HG02852 (cell line): ENCODE data around the gene ABCC3.

Experiments
- ATAC-seq: cut with Tn5 transposase; IDR thresholded peaks from one replicate; pipeline ENCODE4 v1.9.1; 2021; ENCODE audit warnings: mild to moderate bottlenecking, moderate library complexity; ENCODE audit not compliant: unreplicated experiment

ABCC3 gene

DNA sequence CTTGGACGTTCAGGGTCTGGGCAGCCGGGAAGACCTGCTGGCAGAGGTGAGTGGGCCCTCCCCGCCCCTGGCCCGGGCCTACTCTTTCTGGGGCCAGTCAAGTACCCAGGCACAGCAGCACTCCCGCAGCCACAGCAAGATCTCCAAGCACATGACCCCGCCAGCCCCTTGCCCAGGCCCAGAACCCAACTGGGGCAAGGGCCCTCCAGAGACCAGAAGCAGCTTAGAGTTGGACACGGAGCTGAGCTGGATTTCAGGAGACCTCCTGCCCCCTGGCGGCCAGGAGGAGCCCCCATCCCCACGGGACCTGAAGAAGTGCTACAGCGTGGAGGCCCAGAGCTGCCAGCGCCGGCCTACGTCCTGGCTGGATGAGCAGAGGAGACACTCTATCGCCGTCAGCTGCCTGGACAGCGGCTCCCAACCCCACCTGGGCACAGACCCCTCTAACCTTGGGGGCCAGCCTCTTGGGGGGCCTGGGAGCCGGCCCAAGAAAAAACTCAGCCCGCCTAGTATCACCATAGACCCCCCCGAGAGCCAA, 8.6 kb upstream of the ABCC3 start:
- ATAC-seq, result no peak

DNA sequence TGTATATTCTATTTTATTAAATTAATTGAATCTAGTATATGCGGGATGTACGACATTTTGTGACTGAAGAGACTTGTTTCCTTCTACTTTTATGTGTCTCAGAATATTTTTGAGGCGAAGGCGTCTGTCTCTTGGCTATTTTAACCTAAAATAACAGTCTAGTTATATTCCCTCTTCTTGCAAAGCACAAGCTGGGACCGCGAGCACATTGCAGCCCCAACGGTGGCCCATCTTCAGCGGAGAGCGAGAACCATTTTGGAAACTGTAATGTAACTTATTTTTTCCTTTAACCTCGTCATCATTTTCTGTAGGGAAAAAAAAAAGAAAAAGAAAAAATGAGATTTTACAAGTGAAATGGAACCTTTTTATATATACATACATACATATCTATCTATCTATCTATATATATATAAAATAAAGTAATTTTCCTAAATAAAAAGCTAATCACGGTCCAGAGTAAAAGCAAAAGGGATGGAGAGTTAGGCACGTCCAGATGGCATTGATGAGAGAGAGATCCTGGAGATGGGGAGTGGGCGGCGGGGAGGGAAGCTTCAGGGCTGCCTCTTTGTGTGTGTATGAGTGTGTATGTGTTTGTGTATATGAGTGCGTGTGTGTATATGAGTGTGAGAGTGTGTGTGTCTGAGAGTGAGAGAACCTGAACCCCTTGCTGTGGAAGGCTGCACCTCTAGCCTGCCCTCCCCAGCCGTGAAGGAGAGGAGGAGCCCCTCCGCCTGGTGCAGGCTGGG, 7.5 kb upstream of the ABCC3 start:
- ATAC-seq, result no peak

DNA sequence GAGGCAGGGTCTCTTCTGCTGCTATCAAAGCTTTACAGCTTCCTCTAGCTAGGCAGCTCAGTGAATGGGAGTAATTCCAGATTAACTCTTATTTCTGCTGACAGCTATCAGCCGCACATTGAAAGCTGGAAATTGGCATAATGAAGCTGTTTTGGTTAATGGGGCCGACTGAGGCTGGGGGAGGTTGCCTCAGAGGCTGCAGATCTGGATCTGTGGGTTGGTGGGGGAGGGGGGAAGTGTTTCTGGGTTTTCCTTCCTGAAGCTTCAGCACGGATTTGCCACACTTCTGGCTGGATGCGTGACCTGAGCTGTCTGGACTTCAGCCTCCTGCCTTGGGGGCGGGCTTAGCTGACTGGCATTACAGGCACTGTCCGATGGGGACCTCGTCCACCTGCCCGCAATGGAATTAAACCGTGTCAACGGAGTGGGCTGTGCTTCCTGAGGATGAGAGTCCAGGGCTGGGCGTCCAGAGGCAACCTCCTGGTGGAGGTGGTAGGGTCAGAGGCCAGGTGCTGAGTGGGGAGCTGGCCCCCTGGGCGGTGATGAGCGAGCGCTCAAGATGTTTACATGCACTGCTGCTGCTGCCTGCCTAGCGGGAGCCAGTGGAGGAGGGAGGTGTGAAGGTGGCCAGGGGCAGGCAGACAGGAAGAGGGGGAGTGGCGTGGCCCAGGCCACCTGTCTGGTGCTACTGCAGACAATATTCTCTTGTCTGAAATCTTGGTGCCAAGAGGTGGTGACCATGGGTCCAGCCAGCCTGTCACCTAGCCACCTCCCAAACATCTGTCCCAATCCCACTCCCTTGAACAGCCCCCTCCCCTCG, 6.7 kb upstream of the ABCC3 start:
- ATAC-seq, result no peak

DNA sequence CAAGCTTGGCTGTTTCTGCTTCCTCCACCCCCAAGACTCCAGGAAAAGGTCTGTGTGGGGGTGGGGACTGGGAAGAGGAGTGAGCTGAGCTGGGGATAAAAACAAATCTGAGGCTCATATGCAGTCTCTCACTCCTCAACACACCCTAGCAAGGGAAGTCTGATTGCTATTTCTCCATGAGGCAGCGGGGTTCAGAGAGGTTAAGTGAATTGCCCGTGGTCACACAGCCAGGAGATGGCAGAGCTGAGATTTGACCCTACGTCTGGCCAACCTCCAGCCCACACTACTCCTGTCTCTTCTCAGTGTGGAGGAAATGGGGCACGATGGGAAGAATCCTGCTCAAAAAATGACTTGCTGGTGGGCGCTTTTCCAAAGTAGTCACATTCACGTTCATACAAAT, 4.8 kb upstream of the ABCC3 start:
- ATAC-seq, result no peak

DNA sequence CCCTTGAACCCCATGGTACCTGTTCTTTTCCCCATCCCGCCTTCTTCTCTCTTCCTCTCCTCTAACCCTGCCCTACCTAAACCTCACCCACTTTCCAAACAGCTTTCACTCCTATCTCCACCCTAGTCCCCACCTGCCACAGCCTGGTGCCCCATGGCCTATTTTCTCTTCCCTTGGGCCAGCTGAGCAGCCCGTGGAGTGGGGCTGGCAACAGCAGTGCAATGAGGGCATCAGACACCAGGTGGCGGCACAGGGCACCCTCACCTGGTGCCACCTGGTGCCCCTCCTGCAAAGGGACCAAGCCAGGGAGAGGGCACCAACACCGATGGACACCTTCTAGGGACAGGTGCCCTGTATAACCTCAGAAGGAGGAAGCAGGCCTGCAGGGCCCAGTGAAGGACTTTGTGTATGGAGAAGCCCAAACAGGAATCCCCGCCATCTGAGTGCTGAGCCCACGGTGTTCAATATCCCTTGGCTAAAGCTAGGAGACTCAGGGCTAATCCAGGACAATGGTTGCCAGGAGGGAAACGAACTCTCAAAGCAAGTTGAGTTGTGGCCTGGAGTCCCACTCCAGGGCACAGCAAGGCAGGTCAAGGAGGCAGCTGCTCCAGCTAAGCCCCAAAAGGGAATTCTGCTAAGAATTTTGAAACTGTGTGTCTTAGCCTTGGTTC, 4.0 kb upstream of the ABCC3 start:
- no peak for ATAC-seq

DNA sequence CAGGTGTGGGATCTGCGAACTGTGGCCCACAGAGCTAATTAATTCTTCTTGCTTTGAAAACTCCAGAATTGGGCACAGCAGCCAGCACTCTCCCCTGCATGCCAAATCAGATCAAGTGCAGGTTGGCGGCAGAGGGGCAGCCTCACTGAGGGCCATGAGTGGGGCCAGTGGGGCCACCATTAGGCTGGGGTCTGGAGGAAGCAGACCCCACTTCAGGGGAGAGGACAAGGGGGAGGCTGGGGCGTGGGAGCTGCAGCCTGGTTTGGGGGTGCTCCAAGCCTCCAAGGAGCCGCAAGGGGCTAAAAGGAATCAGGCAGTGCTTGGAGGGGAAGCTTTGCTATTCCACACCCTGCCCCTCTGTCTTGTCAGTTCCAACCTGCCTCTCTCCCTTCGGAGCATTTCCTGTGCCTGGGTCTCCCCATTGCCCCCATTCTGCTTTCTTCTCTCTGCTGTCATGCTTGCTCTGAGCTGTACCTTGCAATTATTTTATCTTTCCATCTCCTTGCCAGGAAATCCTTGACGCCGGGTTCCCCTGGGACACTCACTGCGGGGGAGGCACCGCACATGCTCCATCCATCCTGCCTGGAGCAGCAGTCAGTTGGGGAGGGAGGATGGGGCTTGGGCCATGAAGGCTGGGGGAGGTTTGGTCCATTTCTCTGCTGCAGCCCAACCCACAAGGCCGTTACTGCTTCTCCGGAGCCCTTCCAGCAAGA, 3.3 kb upstream of the ABCC3 start:
- no peak for ATAC-seq

DNA sequence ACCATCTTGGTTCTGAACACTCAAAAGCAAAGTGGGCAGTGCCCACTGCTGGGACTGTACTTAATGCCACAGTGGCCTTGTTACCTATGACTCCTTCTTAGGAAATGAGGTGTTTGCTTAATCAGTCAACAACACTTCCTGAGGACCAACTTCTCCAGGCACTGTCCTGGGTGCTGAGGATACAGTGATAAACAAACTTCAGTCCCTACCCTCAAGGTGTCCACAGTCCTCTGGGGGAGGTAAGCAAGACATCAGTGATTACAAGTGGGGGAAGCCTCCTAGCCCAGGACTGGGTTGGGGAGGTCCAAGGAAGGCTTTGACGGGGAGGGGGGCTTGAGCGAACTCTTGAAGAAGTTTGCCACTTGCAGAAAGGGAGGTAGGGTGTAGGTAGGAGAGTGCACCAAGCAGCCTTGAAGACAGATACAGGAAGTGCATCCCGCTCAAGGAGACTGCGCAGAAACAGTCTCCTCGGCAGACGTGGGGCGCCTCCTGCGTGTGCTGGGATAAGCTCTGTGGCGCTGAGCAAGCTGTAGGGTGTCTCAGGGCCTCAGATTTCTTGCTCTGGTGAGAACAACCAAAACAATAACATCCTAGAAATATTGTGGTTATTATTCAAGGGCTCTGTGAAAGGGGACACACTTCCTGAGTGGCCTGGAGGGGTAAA, 2.6 kb upstream of the ABCC3 start:
- no peak for ATAC-seq

DNA sequence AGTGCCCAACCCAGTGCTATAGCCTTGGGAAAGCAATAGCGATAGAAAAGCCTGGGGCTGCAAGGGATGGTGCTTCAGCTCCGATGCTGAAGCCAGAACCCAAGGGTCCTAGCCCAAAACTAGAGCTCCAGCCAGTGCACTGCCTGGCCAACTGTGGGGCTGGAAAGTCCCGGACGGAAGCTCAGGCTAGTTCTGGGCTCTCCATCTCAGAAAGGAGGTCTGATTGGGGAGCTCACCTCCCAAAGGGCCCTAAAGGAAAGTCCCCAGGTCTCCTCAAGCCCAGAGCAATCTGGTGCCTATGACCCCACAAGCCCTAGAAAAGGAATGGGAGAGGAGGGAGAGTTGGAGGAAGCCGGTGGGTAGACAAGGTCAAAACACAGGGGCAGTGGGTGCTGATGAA, 2.0 kb upstream of the ABCC3 start:
- no peak for ATAC-seq

DNA sequence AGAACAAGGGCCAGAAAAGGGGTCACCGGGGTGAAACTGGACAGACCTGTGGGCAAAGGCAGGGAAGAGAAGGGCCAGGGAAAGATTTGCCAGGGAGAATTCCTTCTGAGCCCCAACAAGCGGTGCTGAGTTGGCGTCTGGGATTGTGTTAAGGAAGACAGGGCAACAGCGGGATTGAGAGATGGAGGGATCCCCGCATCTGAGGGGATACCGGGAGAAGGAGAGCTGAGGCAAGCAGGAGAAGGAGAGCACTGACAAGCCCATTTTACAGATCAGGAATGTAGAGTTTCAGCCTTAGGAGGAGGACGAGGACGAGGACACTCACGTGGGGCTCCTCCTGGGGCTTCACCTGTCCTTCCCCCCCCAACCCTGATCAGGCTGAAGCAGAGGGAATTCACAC, 998 bp upstream of the ABCC3 start:
- no peak for ATAC-seq

DNA sequence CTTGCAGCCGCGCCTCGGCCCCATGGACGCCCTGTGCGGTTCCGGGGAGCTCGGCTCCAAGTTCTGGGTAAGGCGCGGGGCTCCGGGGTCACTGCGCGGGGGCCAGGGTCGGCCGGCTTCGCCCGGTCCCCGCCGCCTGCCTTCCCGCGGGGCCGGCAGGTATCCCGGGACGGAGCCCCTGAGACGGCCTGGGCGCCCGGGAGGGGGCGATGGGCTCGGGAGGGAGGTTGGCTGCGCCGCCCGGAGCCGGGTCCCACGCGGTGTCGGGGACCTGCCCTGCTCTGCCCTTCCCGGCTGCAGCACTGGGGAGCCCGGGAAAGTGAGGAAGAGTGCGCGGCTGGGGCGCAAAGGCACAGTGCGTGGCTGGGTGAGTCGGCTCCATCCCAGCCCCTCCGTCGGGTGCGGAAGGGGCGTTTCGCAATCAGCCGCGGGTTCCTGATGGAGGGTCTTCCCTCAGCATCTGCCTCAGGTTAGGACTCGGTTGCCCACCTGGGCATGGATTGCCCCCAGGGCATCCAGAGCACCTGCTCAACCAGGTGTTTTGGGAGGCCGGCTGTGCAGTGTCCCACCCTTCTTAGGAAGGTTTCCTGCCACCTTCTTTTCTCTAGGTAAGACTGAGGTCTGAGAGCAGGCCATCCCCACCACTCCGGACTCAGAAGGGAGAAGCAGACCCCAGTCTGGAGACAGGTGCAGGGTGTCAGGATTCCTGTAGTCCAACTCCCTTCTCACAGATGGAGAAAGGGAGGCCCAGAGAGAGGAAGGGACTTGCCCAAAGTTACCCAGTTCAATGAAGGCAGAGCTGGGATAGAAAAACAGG, 442 bp downstream of the ABCC3 start:
- ATAC-seq, result no peak

DNA sequence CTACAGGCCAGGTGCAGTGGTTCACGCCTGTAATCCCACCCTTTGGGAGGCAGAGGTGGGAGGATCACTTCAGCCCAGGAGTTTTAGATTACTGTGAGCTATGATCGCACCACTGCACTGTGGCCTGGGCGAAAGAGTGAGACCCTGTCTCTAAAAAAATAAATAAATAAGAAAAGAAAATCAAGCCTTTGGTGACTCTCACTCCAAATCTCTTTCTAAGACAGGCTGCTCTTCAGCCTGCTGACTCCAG, 976 bp downstream of the ABCC3 start:
- ATAC-seq, result no peak

DNA sequence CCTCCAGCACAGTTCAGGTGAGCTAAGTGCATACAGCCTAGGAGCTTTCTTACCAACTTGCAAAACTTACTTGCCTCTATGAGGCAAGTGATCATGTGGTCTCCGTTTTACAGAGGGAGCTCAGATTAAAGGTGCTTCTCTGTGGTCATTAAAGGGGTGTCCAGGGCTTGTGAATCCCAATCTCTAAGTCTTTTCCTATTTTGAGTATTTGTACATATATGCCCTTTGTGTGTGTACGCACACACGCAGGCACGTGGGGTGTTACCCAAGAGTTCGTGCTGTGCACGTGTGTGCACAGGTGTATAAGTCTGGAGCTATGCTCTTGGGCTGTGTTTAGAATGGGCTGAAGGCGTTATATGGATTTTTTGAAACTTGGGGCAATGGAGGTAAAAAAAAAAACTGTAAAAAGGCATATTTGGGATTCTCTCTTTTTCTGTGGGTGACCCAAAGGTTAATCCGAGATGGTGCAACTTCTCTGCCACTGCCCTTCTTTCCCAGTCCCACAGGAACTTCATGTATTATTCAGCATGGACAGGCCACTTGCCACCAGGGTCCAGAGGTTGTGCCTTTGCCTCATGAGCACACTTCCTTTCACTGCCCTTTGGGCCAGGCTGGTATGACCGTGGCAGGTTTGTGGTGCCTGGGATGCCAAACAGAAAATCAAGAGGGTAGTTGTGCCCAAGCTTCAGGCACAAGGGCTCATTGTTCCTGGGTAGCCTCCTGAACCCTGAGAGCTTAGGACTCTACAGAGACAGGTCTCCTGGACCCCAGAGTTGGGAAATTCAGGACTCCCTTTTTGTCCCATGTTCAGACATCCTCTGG, 1.5 kb downstream of the ABCC3 start:
- no peak for ATAC-seq

DNA sequence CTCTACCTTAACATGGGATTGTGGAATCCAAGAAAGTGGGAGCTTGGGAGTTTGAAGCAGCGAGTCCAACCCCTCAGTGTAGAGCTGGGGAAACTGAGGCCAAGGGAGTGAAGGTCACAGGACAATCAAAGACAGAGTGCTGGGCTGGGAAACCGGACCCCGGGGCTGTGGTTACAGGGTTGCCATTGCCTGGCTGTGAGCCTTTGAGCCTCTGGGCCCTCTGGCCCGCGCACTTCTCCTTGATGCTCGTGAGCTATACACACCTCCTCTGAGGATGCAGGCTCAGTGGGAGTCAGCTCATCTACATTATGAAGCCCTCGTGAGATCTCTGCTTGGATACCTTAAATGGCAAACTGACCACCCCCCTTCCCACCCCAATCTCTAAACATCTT, 2.1 kb downstream of the ABCC3 start:
- no peak for ATAC-seq

DNA sequence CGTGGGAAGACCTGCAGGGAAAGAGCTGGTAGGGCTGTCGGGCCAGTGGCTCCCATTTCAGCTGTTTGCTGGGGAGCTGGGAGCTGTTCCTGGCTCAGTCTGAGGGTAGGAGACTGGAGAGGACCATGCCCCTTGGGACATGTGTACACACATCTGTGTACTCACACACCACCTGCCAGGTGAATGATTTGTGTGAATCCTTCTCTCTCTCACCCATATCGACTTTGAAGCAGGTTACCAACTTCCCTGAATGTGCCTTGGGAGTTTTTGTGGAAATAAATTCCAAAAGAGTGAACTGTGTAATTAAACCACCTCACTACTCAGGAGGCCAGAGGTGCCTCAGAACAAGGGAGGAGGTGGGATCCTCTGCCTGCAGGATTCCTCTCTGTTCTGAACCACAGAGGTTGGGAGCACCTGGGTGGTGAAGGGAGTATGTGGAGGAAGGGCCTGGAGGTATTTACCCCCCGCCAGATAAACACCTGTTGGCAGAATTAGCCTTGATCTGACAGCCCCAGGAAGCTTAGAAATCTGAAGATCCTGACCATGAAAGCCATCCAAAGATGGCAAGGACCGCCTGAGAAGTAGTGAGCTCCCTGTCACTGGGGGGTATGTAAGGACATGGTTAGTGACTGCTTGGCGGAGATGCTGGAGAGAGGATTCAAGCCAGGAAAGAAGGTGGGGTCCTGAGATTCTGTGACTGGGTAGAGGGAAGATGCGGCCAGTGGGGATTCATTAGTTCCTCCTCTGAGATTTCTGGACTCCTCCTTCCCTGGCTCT, 3.3 kb downstream of the ABCC3 start:
- ATAC-seq, result no peak

DNA sequence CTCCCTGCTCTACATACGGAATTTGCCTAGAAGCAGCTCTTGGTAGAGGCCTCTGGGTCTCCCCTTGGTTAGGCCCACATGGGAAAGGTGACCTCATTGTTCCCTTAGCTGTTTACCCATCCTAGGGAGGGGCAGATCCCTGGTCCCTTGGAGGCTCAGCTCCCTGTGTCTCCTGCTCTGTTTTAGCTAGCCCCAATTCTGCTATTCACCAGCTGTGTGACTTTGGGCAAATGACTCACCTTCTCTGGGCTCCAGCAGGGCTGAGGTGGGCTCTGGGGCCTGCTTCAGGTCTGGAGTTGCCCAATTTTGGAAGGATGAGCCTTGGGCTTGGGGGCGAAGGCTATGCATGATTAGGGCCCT, 3.9 kb downstream of the ABCC3 start:
- no peak for ATAC-seq

DNA sequence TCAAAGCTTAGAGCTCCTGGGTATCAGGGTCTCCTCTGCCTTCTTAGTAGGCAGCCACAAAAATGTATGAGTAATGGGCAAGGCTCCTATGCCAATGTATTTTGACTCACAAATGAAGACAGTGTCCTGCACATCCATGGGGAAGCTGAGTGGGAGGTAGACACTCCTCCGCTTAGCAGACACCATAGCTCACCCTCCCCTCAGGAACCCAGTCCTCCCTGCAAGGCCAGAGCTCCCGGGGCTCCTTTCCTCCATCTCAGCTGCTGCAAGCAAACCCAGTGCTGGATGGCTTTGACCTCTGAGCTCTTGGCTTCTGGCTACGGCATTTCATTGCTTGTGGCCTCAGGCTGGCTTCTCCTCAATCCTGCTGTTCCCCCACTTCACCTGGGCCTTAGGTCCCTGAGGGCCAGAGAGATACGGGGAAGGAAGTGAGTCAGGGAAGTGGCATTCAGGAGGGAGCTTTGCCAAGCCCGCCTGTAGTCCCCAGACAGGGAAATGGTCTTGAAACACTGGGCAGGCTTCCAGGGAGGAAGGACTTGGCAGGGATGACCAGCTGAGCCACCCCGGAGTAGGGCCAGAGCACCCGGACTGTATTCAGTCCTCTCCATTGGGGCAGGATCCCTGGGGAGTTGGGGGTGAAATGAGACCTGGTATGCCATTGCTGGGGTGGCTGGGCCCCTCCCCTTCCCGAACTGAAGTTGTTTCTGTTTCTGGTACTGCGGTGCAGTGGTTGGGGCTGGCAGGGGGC, 4.5 kb downstream of the ABCC3 start:
- ATAC-seq, result no peak

DNA sequence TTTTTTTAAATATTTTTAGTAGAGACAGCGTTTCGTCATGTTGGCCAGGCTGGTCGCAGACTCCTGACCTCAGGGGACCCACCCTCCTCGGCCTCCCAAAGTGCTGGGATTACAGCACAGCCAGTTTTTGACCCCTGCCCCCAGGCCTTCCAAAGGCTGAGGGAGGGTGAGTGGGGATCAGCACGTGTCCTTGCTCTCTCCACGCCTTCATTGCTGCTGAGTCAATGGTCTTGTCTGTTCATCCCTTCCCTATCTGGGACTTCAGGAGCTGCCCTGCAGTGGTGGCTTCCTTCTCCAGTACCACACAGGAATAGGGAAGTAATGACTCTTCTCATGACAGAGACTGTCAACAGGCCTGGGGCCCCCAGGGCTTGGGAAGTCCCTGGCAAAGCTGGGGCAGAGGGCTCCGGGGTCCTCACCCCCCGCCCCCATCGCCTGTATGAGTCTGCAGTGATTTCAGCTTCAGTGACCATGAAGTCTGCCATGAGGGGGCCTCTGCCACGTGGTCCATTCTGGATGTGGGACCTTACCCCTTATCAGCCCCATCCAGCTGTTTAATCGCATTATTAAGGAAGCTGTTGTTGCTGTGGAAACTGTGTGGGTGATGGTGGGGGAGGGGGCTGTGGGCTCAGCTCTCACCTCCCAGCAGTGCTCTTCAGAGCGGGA, 6.1 kb downstream of the ABCC3 start:
- no peak for ATAC-seq
